Tibial nerve (tissue), 4 donors: ENCODE results near the gene DLEU7. TPM values are rescaled to one million over a fixed set of nuclear protein-coding genes. Genes with fewer than 3 reads are reported as not detected.

Experiments used
- DNase-seq, 2 donors: peaks; one replicate each; pipeline ENCODE4 v3.0.0-alpha.2; 2019; ENCODE audit warnings: low spot score in 2 of 2
- H3K27ac ChIP-seq, 4 donors: fragments of 200-600 bp; sonication (generic) in 3 of 4; one replicate each; pipeline ENCODE4 v1.5.1; 2017 to 2019; ENCODE audit warnings: mild to moderate bottlenecking in 1 of 4
- H3K27me3 ChIP-seq, 2 donors: fragments of 200-600 bp; sonication (generic) in 1 of 2; one replicate each; pipeline versions ENCODE4 v1.5.1 to v1.6.0; 2017 to 2019
- H3K36me3 ChIP-seq, 3 donors: fragments of 200-600 bp; sonication (generic); one replicate each; pipeline ENCODE4 v1.5.1; 2018 to 2019
- H3K4me1 ChIP-seq, 4 donors: fragments of 200-600 bp; sonication (generic) in 3 of 4; one replicate each; pipeline ENCODE4 v1.5.1; 2017 to 2019
- H3K4me3 ChIP-seq, 4 donors: fragments of 200-600 bp; sonication (generic) in 3 of 4; one replicate each; pipeline ENCODE4 v1.5.1; 2017 to 2019; ENCODE audit warnings: mild to moderate bottlenecking in 1 of 4, moderate library complexity in 1 of 4
- H3K9me3 ChIP-seq, 4 donors: fragments of 200-600 bp; sonication (generic) in 3 of 4; one replicate each; pipeline ENCODE4 v1.5.1; 2017 to 2019
- CTCF ChIP-seq, 5 experiments: fragments of 200-600 bp in 3 of 5; fragments of 450-650 bp in 2 of 5; sonication (generic) in 3 of 5; IDR thresholded peaks; one replicate each; pipeline ENCODE4 v1.5.1; 2016 to 2019; ENCODE audit warnings: antibody characterized with exemption in 5 of 5, mild to moderate bottlenecking in 3 of 5, moderate library complexity in 2 of 5
- EP300 ChIP-seq, 2 donors: sonication (generic); formaldehyde crosslinking; IDR thresholded peaks; one replicate each; pipeline ENCODE4 v1.6.1; 2017; ENCODE audit warnings: antibody characterized with exemption in 2 of 2, mild to moderate bottlenecking in 1 of 2
- POLR2A ChIP-seq, 2 donors: fragments of 450-650 bp; IDR thresholded peaks; one replicate each; pipeline ENCODE4 v1.6.1; 2017; ENCODE audit warnings: antibody characterized with exemption in 2 of 2, mild to moderate bottlenecking in 2 of 2, moderate library complexity in 2 of 2
- WGBS, 2 donors: methylation state at CpG; one replicate each; pipeline ENCODE4 v1.1.5; 2018; 5-methylcytosine and 5-hydroxymethylcytosine counted together
- small RNA-seq: library from RNA; depleted of rRNA; stranded (forward); fragments of <200 nt; gene quantifications from one replicate; pipeline ENCODE3, GENCODE V24; 2016
- total RNA-seq, 4 donors: library from RNA; depleted of rRNA; stranded (reverse); fragments of >200 nt; gene quantifications; one replicate each; pipeline ENCODE4 v1.1.0, GENCODE V29; 2016

DLEU7 gene
- total RNA-seq, 4 donors from 2014 or later: 6.7 to 43.5 (median 11.5) TPM

GRCh38 chr13:50783717-50784290, 59.7 kb downstream of the DLEU7 start:
- Histone ChIP-seq H3K36me3 (no peaks in the 10 kb centered on the region), H3K4me1 (no peaks in the 10 kb centered on the region), H3K9me3 (no peaks in the 10 kb centered on the region), H3K27me3 (no peaks in the 10 kb centered on the region), H3K4me3 (no peak overlapping the region), H3K27ac (no peak overlapping the region)
- 81 to 84% methylated on average over 6 of the region's 6 CpGs for WGBS, 2 donors
- TF ChIP-seq CTCF (IDR thresholded peaks at IDR 0.05): no peak
- DNase-seq: no peak

- 83 to 91% methylated on average over 2 of the region's 2 CpGs for WGBS, 2 donors
- Histone ChIP-seq H3K9me3 (no peaks in the 10 kb centered on the region), H3K27me3 (no peaks in the 10 kb centered on the region), H3K36me3 (no peaks in the 10 kb centered on the region), H3K4me3 (no peak overlapping the region), H3K4me1 (no peaks in the 10 kb centered on the region), H3K27ac (no peak overlapping the region)
- TF ChIP-seq POLR2A (IDR thresholded peaks at IDR 0.05): no peak
- TF ChIP-seq EP300 (IDR thresholded peaks at IDR 0.05): no peak
- no peak for TF ChIP-seq CTCF (IDR thresholded peaks at IDR 0.05)
- DNase-seq: no peak
Measured at GRCh38 chr13:50783066-50783465, 60.4 kb downstream of the DLEU7 start.

- TF ChIP-seq EP300 (IDR thresholded peaks at IDR 0.05) (no peak), CTCF (IDR thresholded peaks at IDR 0.05) (no peak)
- H3K36me3 ChIP-seq: peaks cover 0 to 3% (median 0%) of the 10 kb centered on the region in 3 donors
- no peak overlapping the region for H3K4me3 ChIP-seq
- no peak overlapping the region for H3K27ac ChIP-seq
- WGBS, 2 donors: 76 to 81% methylated on average over 9 of the region's 9 CpGs
- no peaks in the 10 kb centered on the region for H3K27me3 ChIP-seq
- peaks cover 0 to 4% (median 0%) of the 10 kb centered on the region in 4 donors for H3K9me3 ChIP-seq
- DNase-seq: no peak
- no peaks in the 10 kb centered on the region for H3K4me1 ChIP-seq
Measured at GRCh38 chr13:50780201-50781015, 63.1 kb downstream of the DLEU7 start.

- H3K27me3 ChIP-seq: no peaks in the 10 kb centered on the region
- H3K4me1 ChIP-seq: no peaks in the 10 kb centered on the region
- peaks cover 0 to 8% (median 3%) of the 10 kb centered on the region in 4 donors for H3K9me3 ChIP-seq
- no peak for DNase-seq
- TF ChIP-seq CTCF (IDR thresholded peaks at IDR 0.05) (no peak), POLR2A (IDR thresholded peaks at IDR 0.05) (no peak), EP300 (IDR thresholded peaks at IDR 0.05) (no peak)
- no peak overlapping the region for H3K27ac ChIP-seq
- peaks cover 0 to 3% (median 0%) of the 10 kb centered on the region in 3 donors for H3K36me3 ChIP-seq
- 89 to 90% methylated on average over 8 of the region's 8 CpGs for WGBS, 2 donors
- no peak overlapping the region for H3K4me3 ChIP-seq
Measured at GRCh38 chr13:50779443-50780200, 63.9 kb downstream of the DLEU7 start.

Small RNAs within 50 kb of the gene (small RNA-seq; reads per million reads assigned to genes)
- 1.2 reads per million, percentile 32 among the genes with 10 or more reads in this experiment for gene RNA5SP28

Other genes with a start within 250 kb of the DLEU7 start
- 100 to 1,000 TPM in 1 of 4 donors, 10 to 100 TPM in 3; 52.5 to 104 (median 76.5) TPM for gene RNASEH2B, start 66.1 kb upstream of the DLEU7 start, total RNA-seq